ENCODE measurements around the gene NDUFS2.
"Not testable (repeated sequence)": the region's sequence is repeated elsewhere in the genome, so short reads cannot be mapped to it uniquely, and the experiment has no call there.

The NDUFS2 gene

DNA sequence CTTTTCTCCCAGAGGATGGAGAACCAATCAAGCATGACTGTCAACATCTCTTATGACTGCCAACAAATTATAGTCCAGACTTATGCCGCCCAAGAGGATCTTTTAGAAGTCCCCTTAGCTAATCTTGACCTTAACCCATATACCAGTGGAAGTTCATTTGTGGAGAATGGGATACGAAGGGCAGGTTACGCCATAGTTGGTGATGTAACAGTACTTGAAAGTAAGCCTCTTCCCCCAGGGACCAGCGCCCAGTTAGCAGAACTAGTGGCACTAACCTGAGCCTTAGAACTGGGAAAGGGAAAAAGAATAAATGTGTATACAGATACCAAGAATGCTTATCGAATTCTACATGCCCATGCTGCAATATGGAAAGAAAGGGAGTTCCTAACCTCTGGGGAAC, 53.1 kb downstream of the NDUFS2 start:
- DNase-seq (ENCODE audit: low spot score), result not testable (repeated sequence)

DNA sequence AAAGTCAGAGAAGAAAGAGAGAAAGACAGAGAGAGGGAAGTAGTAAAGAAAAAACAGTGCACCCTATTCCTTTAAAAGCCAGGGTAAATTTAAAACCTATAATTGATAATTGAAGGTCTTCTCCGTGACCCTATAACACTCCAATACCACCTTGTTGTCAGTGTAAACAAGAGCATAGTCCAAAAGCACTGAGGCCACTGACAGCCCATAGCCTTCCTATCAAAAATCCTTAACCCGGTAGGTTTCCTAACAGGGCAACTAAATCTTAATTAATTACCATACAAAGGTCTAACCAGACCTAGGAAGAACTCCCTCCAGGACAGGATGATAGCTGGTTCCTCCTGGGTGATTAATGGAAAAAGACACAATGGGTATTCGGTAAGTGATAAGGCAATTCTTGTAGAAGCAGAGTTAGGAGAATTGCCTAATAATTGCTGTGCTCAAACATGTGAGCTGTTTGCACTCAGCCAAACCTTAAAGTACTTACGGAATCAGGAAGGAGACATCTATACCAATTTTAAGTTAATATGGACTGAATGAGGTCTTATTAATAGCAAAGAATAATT, 53.9 kb downstream of the NDUFS2 start:
- not testable (repeated sequence) for DNase-seq (ENCODE audit: low spot score)

DNA sequence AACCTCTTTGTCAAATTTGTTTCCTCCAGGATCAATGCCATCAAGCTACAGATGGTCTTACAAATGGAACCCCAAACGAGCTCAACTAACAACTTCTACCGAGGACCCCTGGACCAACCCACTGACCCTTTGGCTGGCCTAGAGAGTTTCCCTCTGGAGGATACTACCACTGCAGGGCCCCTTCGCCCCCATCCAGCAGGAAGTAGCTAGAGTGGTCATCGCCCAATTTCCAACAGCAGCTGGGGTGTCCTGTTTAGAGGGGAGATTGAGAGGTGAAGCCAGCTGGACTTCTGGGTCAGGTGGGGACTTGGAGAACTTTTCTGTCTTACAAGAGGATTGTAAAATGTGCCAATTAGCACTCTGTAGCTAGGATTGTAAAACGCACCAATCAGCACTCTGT, 54.9 kb downstream of the NDUFS2 start:
- DNase-seq (ENCODE audit: low spot score), result not testable (repeated sequence)

DNA sequence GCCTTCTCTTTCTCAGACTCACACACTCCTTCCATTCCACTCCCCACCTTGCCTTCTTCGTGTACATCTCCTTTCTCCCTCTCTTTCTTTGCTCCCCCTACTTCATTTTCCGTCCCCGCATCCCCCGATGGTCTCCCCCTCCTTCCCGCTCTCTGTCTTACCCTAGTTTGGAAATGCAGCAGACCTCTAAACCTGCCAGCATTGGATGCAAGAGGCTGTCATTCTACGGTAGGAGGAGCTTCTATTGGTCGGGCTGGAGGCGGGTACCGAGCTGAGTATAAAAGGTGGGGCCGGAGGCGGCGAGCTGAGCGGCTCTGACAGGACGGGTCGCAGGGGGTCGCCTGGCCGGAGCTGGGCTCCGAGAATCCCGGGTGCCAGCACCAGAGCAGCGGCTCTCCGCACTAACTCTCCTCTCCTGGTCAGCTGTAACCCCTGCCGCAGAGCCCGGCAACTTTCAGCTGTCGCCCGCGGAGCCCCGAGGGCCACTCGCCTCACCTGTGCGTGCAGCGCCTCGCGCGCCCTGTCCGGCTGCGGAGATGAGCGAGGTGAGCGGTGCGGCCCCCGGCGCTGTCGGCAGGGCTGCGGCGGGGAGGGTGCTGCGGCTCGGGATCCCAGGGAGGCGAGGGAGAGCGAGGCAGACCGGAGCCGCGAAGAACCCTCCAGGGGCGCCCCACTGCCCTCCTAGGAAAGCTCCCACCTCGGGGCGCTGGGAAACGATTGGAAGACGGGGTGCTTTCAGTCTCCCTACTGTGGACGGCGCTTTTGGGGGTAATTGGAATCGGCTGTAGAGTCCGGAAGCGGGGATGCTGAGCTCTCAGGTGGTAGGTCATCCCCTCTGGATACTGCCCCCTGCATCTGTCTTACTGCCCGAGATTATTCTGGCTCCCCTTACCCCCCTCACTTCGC, 56.5 kb downstream of the NDUFS2 start, which contains the start of gene PCP4L1:
Gene PCP4L1 (plus strand): TSS at position 307 of the 906 bp plus-strand sequence. CDS start 230 bp downstream, at position 537.
- DNase-seq (ENCODE audit: low spot score), result no peak

- no peak for DNase-seq (ENCODE audit: low spot score)
Measured at GRCh38 chr1:161259345-161259702, 57.2 kb downstream of the NDUFS2 start.

GRCh38 chr1:161259765-161260164, 57.6 kb downstream of the NDUFS2 start:
- DNase-seq (ENCODE audit: low spot score), result no peak

DNA sequence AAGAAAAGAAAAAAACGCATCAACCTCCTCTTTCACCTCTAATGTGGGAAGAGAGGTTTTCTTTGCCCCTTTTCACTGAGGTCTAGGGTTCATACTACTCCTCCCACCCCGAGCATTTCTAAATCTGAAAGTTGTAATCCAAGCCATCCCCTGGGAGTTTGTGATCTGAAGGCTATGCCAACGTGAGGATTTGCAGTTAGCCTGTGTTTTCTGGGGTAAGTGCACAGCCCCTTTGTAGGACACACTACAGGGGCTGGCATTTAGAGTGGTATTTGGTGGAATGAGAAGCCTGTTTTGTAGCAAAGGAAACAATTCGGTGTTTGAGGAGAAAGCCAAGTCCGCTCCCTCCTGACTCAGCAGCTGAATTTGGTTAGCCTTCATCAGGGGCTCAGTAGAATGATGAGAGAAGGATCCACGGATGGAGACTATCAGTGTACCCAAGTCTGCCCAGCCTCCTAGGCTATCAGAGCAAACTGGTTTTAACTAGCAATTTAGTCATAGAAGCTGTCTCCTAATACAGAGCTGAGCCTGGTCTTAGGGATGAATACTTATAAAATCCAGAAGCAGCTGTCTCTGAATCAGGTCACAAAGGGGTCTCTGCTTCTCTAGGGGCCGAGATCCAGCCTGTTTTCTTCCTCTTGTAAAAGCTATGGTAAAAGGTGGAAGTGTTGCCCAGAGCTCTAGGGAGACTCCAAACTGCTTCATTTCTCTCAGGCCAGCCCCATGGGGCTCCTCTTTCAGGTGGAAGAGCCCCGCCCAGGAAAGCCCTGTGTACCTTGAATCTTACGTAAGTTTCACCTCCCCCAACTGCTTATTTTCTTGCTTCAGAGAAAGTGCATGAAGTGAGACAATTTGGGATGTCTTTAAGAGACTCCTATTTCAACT, 58.5 kb downstream of the NDUFS2 start:
- peak; percentile 33 for DNase-seq (ENCODE audit: low spot score)

DNA sequence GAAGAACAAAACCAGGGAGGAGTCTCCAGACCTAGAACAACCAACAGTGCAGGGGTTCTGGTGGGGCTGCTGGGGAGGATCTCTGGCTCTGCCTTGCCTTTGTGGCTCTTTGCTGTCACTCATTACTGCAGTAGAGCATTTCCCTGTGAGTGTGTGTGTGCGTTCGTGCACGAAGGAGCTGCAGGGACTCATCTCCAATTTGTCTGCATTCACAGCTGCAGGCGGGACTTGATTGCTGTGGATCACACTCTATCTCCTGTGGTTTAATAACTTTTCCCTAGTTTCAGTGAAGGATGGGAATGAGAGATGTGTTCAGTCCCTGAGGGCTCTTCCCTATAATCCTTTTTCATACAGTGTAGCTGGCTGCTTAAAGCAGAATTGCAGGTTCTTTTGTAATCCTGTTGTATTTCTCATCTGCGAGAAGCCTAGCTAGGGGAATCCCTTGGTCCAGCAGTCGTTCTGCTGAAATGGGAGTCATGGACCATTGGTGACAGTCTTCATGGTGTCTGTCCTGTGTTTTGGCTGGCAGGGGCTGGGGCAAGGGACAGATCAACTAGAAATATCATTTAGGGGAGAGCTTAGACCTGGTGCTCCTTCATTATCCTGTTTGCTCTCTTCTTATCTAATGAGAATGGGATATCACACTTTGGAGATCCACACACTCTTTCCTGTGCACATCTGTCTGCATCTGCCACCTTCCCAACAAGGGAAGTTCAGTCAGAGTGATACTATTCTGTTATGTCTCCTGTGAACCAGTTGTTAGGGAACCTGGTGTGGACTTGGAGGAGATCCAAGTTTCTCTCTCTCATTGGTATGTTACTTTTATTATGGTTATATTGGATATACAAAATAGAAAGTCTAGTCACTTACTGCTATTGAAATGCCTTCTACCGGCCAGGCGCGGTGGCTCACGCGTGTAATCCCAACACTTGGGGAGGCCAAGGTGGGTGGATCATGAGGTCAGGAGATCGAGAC, 59.4 kb downstream of the NDUFS2 start:
- DNase-seq (ENCODE audit: low spot score), result no peak

All from COLO829 (cell line).